Measurements from ENCODE around the gene BCL7A.

The BCL7A gene

DNA sequence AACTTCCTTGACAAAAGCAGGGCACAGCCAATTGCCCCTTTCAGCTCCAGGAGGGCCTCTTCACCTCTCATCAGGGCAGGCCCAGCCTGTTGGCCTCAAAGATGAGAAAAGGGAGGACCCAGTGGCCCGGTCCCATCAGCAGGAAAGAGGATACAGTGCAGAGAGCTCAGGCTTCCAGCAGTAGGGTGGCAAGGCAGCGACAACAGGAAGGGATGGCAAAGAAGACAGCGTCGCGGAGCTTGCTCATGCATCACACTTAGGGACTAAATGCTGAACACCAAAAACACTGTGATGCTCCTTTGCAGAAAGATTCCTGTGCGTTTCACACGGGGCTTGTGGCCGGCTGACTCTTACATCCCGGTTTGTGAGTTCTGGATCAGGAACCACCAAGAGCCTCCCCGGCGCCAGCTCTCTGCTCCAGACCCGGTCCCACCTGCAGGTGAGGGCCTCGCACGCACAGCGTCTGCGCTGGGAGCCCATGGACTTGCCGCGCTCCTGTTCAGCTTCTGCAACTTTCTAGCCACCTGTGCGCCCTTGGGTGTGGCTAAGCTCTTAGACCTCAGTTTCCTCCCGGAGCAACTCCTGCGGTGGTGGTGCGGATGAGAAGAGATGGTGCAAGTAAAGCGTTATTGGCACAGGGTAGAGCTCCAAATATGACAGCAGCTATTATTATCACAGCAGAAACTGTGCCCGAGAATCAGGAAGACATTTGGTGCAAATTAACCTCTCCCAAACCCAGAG, 15.3 kb upstream of the BCL7A start:
- CTCF ChIA-PET = no interaction called here
- no peak overlapping the region for H3K4me3 ChIP-seq (ENCODE audit: low read depth, low read length)
- no peak for TF ChIP-seq CTCF (IDR thresholded peaks at IDR 0.05; ENCODE audit: insufficient read depth, low read length, missing control alignments)
- POLR2A ChIA-PET = no interaction called here
- no peak for DNase-seq (ENCODE audit: low read depth, low spot score)

DNA sequence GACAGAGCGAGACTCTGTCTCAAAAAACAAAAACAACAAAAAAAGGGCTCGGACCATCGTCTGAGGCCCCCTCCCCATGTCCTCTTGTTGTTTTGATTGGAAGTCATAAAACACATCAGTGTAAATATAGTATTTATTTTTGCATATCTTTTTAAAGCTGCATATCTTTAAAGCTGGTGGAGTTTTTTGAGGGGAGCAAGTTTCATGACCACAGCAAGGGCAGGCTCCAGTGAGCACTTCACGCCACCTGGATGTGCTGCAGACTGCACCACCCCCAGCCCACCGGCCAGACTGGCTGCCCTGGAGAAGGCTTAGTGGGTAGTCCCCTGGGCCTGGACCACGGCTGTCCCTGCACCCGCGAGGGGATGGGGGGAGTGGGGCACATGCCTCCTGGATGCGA, 11.9 kb upstream of the BCL7A start:
- no peak for TF ChIP-seq CTCF (IDR thresholded peaks at IDR 0.05; ENCODE audit: insufficient read depth, low read length, missing control alignments)
- no peak for DNase-seq (ENCODE audit: low read depth, low spot score)
- POLR2A ChIA-PET = no interaction called here
- CTCF ChIA-PET = no interaction called here
- H3K4me3 ChIP-seq (ENCODE audit: low read depth, low read length) = no peak overlapping the region

DNA sequence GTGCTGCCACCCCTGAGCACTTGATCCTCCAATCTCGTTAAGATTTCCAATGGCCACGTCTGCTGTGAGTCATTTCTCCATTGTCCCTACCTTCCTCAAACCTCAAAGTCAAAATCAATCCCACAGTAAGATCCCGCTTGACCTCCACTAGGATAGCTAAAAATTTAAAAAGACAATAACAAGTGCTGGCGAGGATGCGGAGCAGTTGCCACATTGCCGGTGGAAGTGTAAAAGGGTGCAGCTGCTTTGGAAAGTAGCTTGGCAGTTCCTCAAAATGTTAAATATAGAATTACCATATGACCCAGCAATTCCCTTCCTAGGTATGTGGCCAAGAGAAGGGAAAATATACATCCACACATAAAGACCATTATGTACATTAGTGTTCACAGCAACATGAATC, 9.5 kb upstream of the BCL7A start:
- ChIA-PET CTCF (interaction anchor here (0.8 to 0.9 kb wide), 2 partner anchors 9 to 217 kb away, joined by 3 read pairs; no protein-coding TSS in a partner anchor), POLR2A (no interaction called here)
- no peak overlapping the region for H3K4me3 ChIP-seq (ENCODE audit: low read depth, low read length)
- no peak for TF ChIP-seq CTCF (IDR thresholded peaks at IDR 0.05; ENCODE audit: insufficient read depth, low read length, missing control alignments)
- no peak for DNase-seq (ENCODE audit: low read depth, low spot score)

DNA sequence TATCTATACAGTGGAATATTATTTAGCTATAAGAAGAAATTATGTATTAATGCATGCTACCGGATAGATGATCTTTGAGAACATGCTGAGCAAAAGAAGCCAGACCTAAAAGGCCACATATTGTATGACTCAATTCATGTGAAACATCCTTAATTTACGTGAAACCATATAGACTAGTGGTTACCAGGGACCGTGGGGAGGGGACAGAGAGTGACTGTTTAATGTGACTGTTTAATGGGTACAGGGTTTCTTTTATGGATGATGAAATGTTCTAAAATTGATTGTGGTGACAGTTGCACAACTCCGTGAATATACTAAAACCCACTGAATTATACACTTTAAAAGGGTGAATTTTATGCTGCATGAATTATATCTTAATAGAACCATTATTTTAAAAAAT, 8.5 kb upstream of the BCL7A start:
- POLR2A ChIA-PET = no interaction called here
- CTCF ChIA-PET = interaction anchor here (1.0 kb wide), 2 partner anchors 11 to 41 kb away, joined by 3 read pairs; no protein-coding TSS in a partner anchor

GRCh38 chr12:122013791-122014590, 7.7 kb upstream of the BCL7A start:
- no peak for TF ChIP-seq CTCF (IDR thresholded peaks at IDR 0.05; ENCODE audit: insufficient read depth, low read length, missing control alignments)
- no peak for DNase-seq (ENCODE audit: low read depth, low spot score)
- ChIA-PET CTCF (interaction anchor here (1.0 kb wide), 2 partner anchors 10 to 40 kb away, joined by 3 read pairs; no protein-coding TSS in a partner anchor), POLR2A (no interaction called here)
- H3K4me3 ChIP-seq (ENCODE audit: low read depth, low read length) = no peak overlapping the region

More for the DNA sequence above, 8.5 kb upstream of the BCL7A start:
- H3K4me3 ChIP-seq (ENCODE audit: low read depth, low read length) = no peak overlapping the region
- no peak for TF ChIP-seq CTCF (IDR thresholded peaks at IDR 0.05; ENCODE audit: insufficient read depth, low read length, missing control alignments)
- no peak for DNase-seq (ENCODE audit: low read depth, low spot score)

DNA sequence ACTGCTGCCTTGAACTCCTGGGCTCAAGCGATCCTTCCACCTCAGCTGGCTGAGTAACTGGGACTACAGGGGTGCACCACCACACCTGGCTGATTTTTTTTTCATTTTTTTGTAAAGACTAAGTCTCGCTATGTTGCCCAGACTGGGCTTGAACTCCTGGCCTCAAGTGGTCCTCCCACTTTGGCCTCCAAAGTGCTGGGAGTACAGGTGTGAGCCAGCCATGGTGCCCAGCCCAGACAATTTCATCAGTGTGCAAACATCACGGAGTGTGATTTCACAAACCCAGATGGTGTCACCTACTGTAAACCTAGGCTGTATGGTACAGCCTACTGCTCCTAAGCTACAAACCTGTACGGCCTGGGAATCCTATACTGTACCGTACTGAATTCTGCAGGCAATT, 6.9 kb upstream of the BCL7A start:
- POLR2A ChIA-PET = no interaction called here
- no peak for DNase-seq (ENCODE audit: low read depth, low spot score)
- H3K4me3 ChIP-seq (ENCODE audit: low read depth, low read length) = no peak overlapping the region
- TF ChIP-seq CTCF (IDR thresholded peaks at IDR 0.05; ENCODE audit: insufficient read depth, low read length, missing control alignments) = no peak
- CTCF ChIA-PET = no interaction called here
